HG03280 (cell line): Measurements from ENCODE around the gene HSPBAP1.
"Not testable (repeated sequence)": the region's sequence is repeated elsewhere in the genome, so short reads cannot be mapped to it uniquely, and the experiment has no call there.

ENCODE experiments used
- ATAC-seq: cut with Tn5 transposase; IDR thresholded peaks from one replicate; pipeline ENCODE4 v1.9.1; 2021; ENCODE audit warnings: mild to moderate bottlenecking, moderate library complexity; ENCODE audit not compliant: unreplicated experiment

Gene HSPBAP1

DNA sequence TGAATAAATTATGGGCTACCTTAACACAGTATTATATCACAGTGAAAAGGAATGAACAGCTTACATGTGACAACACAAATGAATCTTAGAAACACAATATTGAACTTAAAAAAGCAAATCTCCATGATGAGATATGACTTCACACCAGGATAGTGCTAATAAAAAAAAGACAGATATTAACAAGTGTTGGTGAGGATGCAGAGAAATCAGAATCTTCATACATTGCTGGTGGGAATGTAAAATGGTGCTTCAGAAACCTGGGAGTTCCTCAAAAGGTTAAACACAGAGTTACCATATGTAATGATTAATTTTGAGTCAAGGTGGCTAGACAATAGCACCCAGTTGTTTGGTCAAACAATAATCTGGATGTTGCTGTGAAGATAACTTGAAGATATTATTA, 51.4 kb downstream of the HSPBAP1 start:
- ATAC-seq = no peak

DNA sequence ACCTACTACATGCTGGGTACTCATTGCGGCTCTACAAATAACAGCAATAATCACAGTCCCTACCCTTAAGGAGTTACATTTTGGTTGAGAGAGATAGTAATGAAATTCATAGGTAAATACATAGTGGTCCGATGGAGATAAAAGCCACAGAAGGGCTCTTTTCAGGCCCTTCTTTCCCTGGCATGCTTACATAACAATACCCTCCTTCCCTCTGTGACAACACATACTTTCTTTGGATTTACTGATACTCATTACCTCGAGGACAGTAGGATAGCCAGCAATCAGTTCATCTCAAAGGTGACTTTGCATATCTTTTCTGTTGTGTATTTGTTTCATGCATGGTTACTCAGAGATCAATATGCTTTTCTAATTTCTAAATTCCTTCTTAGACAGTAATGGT, 54.5 kb downstream of the HSPBAP1 start:
- ATAC-seq = no peak

DNA sequence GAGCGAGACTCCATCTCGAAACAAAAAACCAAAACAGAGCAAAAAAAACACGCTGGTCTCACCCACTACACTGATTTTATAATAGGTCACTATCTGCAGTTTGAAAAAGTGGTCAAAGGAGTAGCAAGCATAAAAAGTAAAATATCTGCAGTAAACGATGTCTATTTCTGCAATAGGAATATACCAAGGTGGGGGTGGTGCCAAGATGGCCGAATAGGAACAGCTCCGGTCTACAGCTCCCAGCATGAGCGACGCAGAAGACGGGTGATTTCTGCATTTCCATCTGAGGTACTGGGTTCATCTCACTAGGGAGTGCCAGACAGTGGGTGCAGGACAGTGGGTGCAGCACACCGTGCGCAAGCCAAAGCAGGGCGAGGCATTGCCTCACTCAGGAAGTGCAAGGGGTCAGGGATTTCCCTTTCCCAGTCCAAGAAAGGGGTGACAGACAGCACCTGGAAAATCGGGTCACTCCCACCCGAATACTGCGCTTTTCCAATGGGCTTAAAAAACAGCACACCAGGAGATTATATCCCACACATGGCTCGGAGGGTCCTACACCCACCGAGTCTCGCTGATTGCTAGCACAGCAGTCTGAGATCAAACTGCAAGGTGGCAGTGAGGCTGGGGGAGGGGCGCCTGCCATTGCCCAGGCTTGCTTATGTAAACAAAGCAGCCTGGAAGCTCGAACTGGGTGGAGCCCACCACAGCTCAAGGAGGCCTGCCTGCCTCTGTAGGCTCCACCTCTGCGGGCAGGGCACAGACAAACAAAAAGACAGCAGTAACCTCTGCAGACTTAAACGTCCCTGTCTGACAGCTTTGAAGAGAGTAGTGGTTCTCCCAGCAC, 60.7 kb downstream of the HSPBAP1 start:
- not testable (repeated sequence) for ATAC-seq

DNA sequence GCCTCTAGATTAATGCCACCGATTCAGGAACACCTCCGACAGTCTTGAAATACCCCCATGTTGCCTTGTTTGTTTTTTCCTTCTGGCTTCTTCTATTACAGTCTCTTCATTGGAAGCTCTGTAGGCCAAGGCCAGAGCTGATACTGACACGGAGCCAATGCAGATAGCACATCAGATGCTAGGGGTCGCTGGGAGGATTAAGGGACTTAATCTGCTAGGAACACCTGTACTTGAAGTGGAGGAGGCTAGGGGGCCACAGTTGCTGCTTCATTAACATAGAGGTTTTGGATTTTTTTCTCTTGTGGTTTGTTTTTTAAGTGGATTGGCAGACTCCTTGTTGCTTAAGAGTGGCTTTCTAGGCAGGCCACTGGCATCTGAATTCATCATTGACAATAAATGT, 63.4 kb downstream of the HSPBAP1 start:
- no peak for ATAC-seq

DNA sequence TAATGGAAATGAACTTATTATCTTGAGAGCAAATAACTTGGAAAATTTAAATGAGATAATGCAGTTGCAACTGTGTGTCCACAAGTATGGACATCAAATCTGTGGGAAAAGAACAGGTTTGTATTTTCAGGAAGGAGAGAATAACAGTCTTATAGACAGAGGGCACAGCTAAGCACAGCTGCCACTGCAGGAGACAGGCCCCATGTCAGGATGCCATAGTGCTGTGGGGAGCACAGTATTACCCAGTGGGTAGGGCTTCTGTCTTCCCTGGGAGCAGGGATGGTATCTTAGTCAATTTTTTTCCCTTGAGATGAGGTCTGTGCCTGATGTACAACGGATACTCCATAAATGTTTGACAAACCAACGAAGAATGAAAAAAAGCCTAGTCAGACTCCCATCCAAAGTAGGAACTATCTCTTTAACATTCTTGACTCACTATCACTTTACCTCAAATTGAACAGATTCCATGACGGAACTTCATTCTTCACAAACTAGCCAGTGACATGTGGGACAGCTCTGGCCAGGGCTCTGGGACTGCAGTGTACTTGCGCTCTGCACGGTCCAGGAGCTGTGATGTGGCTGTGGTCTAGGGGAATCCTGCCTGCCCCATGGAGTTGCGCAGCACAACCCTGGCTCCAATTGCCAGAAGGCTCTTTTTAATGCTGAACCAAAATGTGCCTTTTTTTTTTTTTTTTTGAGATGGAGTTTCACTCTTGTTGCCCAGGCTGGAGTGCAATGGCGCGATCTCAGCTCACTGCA, 64.7 kb downstream of the HSPBAP1 start:
- ATAC-seq = no peak

DNA sequence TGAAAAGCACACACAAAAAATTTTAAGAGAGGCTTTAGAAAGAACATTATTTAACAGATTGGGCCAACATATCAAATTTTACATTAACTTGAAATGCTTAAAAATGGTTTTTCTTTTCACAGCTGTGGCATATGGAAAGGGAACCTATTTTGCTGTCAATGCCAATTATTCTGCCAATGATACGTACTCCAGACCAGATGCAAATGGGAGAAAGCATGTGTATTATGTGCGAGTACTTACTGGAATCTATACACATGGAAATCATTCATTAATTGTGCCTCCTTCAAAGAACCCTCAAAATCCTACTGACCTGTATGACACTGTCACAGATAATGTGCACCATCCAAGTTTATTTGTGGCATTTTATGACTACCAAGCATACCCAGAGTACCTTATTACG, 65.4 kb downstream of the HSPBAP1 start:
- no peak for ATAC-seq

DNA sequence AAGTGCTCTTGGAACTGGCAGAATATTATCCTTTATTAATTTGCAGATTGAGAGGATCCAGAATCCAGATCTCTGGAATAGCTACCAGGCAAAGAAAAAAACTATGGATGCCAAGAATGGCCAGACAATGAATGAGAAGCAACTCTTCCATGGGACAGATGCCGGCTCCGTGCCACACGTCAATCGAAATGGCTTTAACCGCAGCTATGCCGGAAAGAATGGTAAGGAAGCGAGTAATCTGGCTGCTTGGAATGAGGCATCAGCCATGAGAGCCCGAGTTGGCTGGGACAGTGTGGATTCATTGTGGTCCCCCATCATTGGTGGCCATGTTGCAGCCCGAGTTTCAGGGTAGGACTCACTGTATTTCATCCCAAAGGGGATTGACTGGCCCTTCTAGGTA, 65.9 kb downstream of the HSPBAP1 start:
- ATAC-seq = no peak

DNA sequence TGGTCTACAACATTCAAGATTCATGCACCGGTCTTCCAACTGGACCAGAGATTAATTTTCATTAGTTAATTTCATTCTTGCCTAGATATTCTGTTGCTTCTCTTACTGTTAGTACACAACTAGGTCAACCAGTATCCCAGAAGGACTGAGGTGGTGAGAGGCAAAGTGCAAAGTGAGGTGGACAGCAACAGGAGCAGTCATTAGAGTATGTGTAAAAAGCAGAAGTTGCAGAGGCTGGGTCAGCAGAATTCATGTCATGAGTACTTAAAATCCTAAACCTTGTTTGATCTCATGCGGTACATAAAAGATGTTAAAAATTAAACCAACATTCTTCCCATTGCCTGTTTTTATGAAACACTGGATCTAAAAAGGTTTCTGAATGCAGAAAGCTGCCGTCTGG, 66.3 kb downstream of the HSPBAP1 start:
- no peak for ATAC-seq

DNA sequence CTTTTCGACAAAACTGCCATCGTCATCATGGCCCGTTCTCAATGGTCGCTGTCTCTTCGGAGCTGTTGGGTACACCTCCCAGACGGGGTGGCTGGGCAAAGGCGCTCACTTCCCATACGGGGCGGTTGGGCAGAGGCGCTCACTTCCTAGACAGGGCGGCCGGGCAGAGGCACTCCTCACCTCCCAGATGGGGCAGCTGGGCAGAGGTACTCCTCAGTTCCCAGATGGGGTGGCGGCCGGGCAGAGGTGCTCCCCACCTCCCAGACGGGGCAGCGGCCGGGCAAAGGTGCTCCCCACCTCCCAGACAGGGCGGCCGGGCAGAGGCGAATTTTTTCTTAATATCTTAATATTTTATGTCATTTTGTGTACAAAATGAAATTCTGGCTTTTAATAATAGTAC, 68.5 kb downstream of the HSPBAP1 start:
- ATAC-seq = no peak

DNA sequence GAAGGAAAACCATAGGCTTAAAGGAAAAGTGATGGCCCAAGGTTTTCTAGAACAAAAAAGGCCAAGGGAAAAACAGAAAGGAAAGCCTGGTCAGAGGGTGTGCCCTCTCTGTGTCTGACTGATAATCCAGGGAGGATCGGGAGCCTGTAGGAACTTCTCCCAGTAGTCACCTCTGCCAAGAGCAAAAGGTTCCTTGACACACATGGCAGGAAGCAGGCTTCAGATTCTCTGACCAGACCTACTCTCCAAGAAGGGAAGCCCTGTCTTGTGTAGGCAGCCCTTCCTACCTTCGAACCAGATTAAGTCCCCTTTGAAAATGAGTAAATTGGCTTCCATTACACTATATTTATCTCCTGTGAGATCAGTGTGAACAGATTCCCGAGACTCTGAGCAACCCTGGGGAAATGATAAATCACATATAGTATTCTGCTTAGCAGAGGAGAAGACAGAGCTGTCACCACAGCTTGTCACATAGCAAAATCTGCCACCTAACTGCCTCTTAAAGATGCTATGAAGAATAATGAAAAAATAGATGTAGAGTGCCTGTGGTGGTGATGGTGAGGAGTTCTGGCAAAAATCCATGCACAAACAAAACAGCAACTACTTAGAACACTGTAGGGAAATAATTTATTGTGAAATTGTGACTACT, 74.2 kb downstream of the HSPBAP1 start:
- ATAC-seq = no peak

DNA sequence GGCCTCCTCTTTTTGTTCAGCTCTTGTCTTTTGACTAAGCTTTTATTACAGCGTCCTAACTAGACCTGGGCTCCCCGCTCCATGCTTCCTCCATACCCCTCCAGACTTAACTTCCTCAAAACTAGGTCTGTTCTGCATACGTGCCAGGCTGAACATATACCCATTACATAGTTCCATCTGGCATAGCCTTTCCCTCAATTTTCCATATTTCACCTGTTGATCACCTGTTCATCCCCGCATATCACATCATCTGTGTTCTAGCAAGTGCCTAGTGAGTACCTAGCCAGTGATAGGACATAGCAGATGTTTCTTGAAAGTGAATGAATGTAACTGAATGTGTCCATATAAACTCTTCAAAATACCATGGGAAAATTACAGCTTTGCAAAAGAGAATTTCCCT, 77.0 kb downstream of the HSPBAP1 start:
- no peak for ATAC-seq

DNA sequence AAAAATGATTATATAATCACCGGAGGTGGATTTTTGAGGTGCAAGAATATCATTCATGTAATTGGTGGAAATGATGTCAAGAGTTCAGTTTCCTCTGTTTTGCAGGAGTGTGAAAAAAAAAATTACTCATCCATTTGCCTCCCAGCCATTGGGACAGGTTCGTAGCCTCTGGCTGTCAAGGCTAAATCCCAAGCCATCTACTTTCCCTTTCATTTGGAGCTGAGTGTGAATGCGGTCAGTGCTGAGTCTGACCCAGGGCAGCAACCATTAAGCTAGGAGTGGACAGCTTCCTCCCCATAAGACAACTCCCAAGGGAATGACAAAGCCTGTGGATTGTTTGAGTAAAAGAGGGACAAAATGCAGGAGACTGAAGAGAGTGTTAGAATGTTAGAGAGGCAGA, 79.4 kb downstream of the HSPBAP1 start:
- no peak for ATAC-seq

DNA sequence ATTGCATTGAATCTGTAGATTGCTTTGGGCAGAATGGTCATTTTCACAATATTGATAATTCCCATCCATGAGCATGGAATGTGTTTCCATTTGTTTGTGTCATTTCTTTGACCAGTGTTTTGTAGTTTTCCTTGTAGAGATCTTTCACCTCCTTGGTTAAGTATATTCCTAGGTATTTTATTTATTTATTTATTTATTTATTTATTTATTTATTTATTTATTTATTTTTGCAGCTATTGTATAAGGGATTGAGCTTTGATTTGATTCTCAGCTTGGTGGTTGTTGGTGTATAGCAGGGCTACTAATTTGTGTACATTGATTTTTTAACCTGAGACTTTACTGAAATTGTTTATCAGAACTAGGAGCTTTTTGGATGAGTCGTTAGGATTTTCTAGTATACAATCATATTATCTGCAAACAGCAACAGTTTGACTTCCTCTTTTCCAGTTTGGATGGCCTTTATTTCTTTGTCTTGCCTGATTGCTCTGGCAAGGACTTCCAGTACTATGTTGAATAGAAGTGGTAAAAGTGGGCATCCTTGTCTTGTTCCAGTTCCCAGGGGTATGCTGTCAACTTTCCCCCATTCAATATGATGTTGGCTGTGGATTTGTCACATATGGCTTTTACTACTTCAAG, 82.9 kb downstream of the HSPBAP1 start:
- ATAC-seq = not testable (repeated sequence)

DNA sequence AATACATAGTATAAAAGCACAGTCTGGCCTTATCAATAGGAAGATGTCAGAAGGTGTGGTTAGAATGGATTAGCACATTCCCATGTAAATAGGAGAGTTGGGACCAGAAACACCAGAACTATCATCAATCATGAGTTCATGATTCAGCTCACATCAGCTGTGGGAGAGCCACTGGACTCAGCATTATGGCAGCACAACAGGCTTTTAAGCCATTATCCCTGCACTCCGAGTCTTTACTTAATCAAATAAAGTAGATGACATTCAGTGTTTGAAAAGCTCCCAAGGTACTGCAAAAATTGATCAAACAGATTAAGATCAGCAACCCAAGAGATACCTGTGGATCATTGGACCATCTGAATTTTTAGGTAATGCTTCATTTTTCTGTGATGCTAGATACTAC, 88.3 kb downstream of the HSPBAP1 start:
- no peak for ATAC-seq

DNA sequence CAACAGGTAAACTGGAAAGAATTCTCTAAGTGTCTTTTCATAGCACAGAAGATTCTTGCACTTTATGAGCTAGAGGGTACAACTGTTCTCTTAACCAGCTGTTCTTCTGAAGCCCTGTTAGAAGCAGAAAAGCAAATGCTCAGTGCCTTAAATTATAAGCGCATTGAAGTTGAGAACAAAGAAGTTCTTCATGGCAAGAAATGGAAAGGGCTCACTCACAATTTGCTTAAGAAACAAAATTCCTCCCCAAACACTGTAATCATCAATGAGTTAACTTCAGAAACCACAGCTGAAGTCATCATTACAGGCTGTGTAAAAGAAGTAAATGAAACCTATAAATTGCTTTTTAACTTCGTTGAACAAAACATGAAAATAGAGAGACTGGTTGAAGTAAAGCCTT, 93.4 kb downstream of the HSPBAP1 start:
- no peak for ATAC-seq

DNA sequence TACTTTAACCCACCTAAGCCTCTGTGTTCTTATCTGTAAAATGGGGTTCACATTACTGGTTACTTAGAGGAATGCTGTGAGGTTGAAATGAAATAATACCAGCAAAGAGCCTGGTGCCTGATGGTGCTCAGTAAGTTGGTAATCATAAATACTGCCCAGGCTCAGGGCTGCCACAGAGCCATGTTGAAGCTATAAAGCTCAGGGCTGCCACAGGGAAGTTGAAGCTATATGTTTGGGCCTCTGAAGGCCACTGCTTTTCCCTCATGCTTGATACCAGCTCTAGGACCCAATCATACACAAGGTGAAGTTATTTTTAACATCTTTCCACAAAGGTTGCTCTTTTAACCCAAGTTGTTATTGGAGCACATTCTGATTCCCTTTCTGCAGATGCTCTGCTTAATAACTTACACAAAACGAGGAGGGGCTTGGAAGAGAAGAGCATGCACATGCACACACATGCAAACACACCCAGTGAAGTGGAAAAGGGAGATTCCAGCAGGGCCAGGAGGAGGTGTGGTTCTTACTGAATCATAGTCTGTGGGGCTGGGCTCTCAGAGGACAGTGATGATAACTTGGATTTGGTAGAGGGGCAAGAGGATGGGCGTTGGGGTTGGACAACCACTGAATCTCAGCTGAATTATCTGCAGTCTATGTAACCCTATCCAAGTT, 95.5 kb downstream of the HSPBAP1 start:
- peak; percentile 62 for ATAC-seq

DNA sequence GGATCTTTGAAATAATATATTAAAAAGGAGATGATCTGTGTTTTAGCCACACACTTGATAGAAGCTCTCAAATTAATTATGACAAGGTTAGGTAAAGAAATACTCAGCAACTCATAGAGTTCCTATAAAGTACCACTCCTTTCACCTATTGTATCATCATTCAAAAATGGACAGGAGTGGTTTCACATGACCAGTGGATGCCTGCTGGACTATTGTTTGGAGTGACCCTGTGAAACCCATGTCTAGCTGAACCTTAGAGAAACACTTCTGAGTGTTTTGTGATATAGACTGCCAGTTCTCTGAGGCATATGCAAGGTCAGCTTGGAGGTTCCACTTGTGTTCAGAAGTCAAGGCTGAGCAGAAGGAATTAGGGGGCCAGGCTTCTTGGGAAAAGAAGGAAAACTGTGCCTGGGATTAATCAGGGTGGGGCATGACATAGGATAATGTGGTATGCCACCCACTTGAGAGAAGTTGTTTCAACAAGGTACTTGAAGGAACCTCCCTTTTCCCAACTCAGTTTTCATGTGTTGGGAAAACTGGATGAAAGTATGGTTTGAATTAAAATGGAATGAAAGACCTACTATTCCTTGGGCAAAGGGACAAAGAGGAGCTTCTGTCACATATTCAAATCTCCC, 97.6 kb downstream of the HSPBAP1 start:
- no peak for ATAC-seq

DNA sequence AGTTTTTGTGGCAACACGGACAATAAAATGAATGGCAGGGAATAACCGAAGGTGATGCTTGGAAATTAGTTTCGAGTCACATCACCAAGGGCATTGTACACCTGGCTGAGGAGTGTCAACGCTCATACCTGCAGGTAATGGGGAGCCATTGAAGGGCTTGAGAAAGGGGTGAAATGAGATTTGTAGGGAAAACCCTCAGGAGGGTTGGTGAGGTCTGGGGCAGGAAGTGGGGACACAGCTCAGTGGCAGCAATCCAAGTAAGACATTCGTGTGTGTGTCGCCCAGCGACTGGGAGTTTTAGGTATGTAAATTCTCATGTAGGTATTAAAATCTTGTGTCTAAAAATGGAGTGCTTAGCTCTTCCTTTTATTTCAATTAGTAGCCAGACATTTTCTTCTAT, 98.7 kb downstream of the HSPBAP1 start:
- ATAC-seq = no peak

DNA sequence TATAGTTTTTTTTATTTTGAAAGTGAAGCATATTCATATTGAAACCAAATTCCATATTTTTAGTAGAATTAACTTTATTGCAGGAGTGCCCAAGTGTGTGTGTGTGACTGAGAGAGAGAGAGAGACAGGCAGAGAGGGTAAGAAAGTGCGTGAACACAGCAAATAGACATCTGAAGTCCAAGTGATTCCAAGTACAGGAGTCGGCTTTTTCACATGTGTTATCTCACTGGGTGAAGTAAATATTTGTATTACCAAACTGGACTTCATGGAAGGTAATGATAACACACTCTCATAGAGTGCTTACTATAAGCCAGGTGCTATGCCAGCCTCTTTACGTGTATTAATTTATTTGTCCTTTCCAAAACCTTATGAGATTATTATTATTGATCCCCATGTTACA, 101.0 kb downstream of the HSPBAP1 start:
- ATAC-seq = no peak

DNA sequence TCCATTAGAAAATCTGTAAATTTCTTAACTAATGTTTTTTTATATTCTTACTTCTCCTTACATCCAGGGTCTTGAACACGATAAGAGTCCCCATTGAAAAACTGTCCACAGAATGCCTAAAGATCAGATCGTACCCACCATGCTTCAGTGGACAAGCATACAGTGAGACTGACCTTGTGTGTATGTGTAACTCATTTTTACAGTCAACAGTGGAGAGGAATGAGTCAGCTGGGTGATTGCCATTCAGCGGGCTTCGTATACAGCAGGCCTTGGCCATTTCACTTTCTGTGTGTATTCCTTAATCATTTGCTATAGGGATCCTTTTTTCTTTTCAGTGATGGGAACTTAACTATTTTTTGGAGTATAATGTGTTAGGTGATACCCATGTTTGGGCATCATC, 102.4 kb downstream of the HSPBAP1 start:
- peak; percentile 72 for ATAC-seq
